Colonic mucosa (tissue), 4 donors: ENCODE data around the gene CFAP100. TPM values are rescaled to one million over a fixed set of nuclear protein-coding genes. Genes with fewer than 3 reads are reported as not detected.

Source experiments
- DNase-seq: peaks from one replicate; pipeline ENCODE4 v3.0.0-alpha.2; 2020
- H3K27ac ChIP-seq: fragments of 200-600 bp; one replicate; pipeline ENCODE4 v1.8.0; 2021
- H3K27me3 ChIP-seq: fragments of 200-600 bp; one replicate; pipeline ENCODE4 v1.8.0; 2021
- H3K36me3 ChIP-seq: fragments of 200-600 bp; one replicate; pipeline ENCODE4 v1.8.0; 2021
- H3K4me1 ChIP-seq: fragments of 200-600 bp; one replicate; pipeline ENCODE4 v1.8.0; 2021; ENCODE audit warnings: mild to moderate bottlenecking
- H3K4me3 ChIP-seq: fragments of 200-600 bp; one replicate; pipeline ENCODE4 v1.8.0; 2021
- H3K9ac ChIP-seq, 2 donors: one replicate each; pipeline ENCODE4 v1.7.0; 2013; ENCODE audit warnings: control low read depth in 2 of 2, low read depth in 2 of 2, low read length in 2 of 2
- H3K9me3 ChIP-seq: fragments of 200-600 bp; one replicate; pipeline ENCODE4 v1.8.0; 2021
- intact Hi-C: fragments of 100-400 bp; cut with DNase I; formaldehyde crosslinking; loops from one replicate; pipeline ENCODE4 v1.14.1; 2022
- total RNA-seq, 2 donors: library from RNA; stranded (reverse); fragmentation: NEBNext Ultra II Directional in 1 of 2; extraction: Animal tissue kit (Norgen Biotek cat#: 25700) in 1 of 2; gene quantifications; one replicate each; pipeline ENCODE4 v1.2.1, GENCODE V29; 2021
- TF ChIP-seq, protein P1 (sequence below): fragments of 200-600 bp; IDR thresholded peaks from one replicate; pipeline ENCODE4 v1.8.0; 2022; ENCODE audit warnings: antibody characterized with exemption, mild to moderate bottlenecking
- donor health status: healthy.
- donor health status: DM: no; HTN: no; CAD: no.
- donor health status: DM: no; HTN: no; CAD: no.

CFAP100 gene
- total RNA-seq, 2 donors from 2014 or later = not detected

DNA sequence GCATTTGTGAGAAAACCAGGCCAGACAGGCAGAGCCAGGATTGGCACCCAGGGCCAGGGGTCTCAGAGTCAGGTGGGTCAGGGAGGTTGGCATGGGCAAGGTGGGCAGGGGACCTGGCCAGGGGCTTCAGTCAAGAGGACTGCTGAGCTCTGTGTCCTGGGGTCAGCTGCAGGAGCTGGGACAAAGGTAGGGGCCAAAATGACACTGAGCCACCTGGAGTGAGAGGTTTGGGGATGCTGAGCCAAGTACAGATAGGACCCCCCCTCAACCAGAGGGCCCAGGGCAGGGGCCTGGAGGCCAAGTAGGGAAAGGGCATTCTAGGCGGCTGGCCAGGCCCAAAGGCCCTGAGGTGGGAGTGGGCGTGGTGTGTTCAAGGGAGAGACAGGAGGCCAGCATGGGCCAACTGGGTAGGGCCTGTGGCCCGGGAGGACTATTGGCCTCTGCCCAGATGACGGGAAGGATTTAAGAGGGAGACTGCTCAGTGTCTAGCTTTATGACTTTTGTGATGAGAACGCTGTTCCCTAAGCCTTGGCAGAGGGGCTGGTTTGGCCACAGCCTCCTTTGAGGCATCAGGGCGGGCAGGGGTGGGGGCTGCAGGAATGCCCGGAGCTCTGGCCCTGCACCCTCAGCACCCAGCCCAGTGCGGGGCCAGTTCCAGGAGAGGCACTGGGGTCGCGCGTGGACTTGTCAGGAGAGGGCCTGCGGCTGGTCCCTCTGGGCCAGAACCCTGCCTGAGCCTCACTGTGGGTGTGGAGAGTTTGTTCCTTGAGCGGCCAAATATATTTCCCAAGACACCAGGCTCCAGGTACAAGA lies 3.1 kb downstream of the CFAP100 start:
- Histone ChIP-seq H3K27ac (no peak overlapping the region), H3K4me1 (no peaks in the 10 kb centered on the region), H3K27me3 (peaks cover 8% of the 10 kb centered on the region), H3K9ac (no peak overlapping the region), H3K9me3 (no peaks in the 10 kb centered on the region), H3K4me3 (no peak overlapping the region), H3K36me3 (no peaks in the 10 kb centered on the region)
- no peak for DNase-seq
- intact Hi-C loops = no loop called here
- TF ChIP-seq, protein P1, sequence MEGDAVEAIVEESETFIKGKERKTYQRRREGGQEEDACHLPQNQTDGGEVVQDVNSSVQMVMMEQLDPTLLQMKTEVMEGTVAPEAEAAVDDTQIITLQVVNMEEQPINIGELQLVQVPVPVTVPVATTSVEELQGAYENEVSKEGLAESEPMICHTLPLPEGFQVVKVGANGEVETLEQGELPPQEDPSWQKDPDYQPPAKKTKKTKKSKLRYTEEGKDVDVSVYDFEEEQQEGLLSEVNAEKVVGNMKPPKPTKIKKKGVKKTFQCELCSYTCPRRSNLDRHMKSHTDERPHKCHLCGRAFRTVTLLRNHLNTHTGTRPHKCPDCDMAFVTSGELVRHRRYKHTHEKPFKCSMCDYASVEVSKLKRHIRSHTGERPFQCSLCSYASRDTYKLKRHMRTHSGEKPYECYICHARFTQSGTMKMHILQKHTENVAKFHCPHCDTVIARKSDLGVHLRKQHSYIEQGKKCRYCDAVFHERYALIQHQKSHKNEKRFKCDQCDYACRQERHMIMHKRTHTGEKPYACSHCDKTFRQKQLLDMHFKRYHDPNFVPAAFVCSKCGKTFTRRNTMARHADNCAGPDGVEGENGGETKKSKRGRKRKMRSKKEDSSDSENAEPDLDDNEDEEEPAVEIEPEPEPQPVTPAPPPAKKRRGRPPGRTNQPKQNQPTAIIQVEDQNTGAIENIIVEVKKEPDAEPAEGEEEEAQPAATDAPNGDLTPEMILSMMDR = no peak

DNA sequence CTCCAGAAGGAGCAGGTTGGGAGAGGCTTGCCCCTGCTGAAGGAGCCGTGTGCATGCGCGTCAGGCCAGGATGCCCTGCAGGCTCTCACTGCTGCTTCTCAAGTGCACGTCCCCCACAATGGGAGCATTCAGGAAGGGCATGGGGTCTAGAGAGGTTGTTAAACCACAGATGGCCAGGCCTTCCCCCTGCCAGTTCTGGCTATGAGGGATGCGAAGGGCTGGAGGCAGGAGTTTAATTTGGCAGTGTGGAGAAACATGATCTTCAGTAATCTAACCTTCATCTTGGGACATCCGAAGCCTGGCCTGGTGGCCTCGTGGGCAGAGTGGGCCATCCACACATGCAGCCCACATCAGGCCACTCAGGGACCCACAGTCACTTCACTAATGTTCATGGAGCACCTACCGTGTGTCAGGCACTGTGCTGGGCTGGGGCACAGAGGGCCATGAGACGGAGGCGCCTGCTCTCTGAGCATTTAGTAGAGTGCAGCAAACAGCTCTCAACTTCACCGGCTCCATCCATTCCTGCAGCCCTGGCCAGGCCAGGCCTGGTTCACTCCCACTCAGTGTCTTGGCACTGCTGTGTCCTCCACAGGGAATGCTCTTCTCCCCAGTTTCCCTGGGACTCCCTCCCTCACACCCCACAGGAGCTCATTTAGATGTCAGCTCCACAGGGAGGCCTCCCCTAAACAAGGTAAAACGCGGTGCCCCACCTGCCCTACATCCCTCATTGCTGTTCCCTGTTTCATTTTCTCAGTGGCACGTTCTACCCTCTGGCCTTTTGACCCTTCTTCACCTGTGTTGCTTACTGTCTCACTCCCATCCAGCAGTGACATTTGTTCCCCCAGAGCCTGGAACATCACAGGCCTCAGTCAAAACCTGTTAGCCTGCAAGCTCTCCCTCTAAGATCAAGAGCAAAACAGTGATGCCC lies 4.0 kb downstream of the CFAP100 start:
- DNase-seq = no peak
- H3K27ac ChIP-seq = no peak overlapping the region
- H3K4me1 ChIP-seq = no peaks in the 10 kb centered on the region
- no peak overlapping the region for H3K4me3 ChIP-seq
- no peak overlapping the region for H3K9ac ChIP-seq
- H3K9me3 ChIP-seq = no peaks in the 10 kb centered on the region
- H3K36me3 ChIP-seq = no peaks in the 10 kb centered on the region
- TF ChIP-seq, protein P1 = no peak
- intact Hi-C loops = no loop called here
- H3K27me3 ChIP-seq = peaks cover 8% of the 10 kb centered on the region

DNA sequence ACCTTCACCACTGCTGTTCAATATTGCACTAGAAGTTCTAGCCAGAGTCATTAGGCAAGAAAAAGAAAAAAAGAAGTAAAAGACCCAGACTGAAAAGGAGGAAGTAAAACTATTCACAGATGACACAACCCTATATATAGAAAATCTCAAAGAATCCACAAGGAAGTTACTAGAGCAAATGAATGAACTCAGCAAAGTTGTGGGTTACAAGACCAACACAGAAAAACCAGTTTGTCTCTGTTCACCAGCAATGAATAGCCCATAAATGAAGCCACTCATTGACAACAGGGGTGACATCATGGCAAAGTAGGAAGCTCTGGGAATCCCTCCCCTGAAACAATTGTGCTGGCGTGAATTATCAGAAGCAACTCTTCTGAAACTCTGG lies 4.6 kb downstream of the CFAP100 start:
- no peaks in the 10 kb centered on the region for H3K9me3 ChIP-seq
- H3K36me3 ChIP-seq = no peaks in the 10 kb centered on the region
- DNase-seq = no peak
- no peak overlapping the region for H3K4me3 ChIP-seq
- no peak overlapping the region for H3K27ac ChIP-seq
- TF ChIP-seq, protein P1 = no peak
- intact Hi-C loops = no loop called here
- H3K9ac ChIP-seq = no peak overlapping the region
- peaks cover 8% of the 10 kb centered on the region for H3K27me3 ChIP-seq
- no peaks in the 10 kb centered on the region for H3K4me1 ChIP-seq

DNA sequence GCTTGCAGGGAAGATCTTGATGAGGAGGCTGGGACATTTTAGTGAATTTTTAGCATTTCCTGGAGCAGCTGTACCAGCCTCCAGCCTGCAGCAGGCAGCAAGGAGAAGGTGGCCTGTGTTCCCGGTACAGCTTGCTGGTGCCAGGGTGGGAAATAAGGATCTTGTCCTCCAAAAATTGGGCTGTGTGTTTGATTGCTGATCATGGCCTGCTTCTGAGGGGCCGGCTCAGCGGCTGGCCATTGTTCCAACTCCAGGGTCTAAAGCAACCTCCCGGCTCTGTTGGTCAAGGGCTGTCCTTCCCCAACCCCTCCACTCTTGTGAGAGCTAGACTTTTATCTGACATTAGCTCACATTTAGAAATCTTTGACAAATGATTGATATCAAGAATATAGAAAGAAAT lies 5.0 kb downstream of the CFAP100 start:
- TF ChIP-seq, protein P1 = no peak
- H3K4me3 ChIP-seq = no peak overlapping the region
- H3K4me1 ChIP-seq = no peaks in the 10 kb centered on the region
- no peak for DNase-seq
- no peaks in the 10 kb centered on the region for H3K9me3 ChIP-seq
- H3K9ac ChIP-seq = no peak overlapping the region
- H3K36me3 ChIP-seq = no peaks in the 10 kb centered on the region
- no peak overlapping the region for H3K27ac ChIP-seq
- peaks cover 4% of the 10 kb centered on the region for H3K27me3 ChIP-seq
- intact Hi-C loops = no loop called here

DNA sequence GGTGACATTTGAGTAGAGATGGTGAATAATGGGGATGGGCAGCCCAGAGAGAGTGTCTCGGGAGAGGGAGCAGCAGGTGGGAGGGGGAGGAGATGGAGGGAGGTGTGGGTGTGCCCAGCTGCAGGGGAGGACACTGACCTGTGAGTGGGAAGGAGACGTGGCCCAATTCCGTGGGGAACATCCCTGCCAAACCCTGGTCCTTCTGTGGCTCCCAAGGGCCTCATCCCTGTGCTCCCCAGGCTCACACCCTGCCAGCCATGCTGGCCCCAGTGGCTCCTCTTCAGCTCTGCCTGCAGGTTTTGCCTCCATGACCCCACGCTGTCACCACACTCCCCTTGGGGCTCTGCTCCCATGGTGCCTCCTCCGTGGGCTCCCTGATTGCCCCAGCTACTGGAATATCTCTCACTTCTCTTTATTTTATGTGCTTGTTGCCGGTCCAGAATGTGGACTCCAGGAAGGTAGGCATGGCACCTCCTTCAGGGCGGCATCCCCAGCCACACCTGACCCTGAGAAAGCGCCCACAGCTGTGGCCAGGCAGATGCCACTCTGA lies 7.0 kb downstream of the CFAP100 start:
- intact Hi-C loops = no loop called here
- Histone ChIP-seq H3K27me3 (no peaks in the 10 kb centered on the region), H3K4me3 (no peak overlapping the region), H3K27ac (no peak overlapping the region), H3K4me1 (no peaks in the 10 kb centered on the region), H3K9me3 (no peaks in the 10 kb centered on the region), H3K36me3 (no peaks in the 10 kb centered on the region), H3K9ac (no peak overlapping the region)
- no peak for DNase-seq
- TF ChIP-seq, protein P1 = no peak
